ENCODE data around the gene PIK3IP1. TPM values are rescaled to one million over a fixed set of nuclear protein-coding genes. Genes with fewer than 3 reads are reported as not detected.
A peak's percentile ranks its signal among the peaks of the same experiment; 100 is the strongest.

PIK3IP1 gene
- total and polyA plus RNA-seq, 3 donors from 2014 or later = 42.4 to 89.2 (median 65.9) TPM

DNA sequence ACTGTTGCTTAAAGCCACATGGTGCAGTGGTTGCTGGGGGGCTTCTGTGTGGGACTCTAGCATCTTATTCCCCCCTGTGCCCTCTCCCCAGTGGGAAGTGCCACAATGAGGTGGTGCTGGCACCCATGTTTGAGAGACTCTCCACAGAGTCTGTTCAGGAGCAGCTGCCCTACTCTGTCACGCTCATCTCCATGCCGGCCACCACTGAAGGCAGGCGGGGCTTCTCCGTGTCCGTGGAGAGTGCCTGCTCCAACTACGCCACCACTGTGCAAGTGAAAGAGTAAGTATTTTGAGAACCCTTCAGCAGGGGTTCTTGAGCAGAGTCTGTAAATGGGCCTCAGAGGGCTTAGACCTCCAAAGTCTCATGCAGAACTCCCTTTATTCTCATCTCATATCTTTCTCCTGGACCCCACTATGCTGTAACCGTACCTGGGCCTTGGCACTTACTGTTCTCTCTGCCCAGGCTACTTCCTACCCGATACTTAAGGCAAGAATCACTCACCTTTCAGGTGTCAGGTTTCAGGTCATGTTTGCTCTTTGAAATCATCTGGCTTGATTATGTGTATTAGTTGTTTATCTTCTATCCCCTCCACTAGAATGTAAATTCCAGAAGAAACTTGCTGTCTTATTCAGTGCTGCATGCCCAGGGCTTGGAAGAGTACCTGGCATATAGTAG is 32.4 kb downstream of the PIK3IP1 start:
- WGBS, 2 donors = 94 to 96% methylated on average over 8 of the region's 8 CpGs
- Histone ChIP-seq H3K27ac (no peak overlapping the region), H3K9me3 (no peaks in the 10 kb centered on the region), H3K36me3 (ENCODE audit: low read depth, missing control alignments) (no peaks in the 10 kb centered on the region), H3K4me1 (no peaks in the 10 kb centered on the region), H3K27me3 (no peaks in the 10 kb centered on the region), H3K4me3 (no peak overlapping the region)
- DNase-seq = no peak
- intact Hi-C loops (cut with DNase I; ENCODE audit: low total_unique reads) = no loop called here
- TF ChIP-seq CTCF (IDR thresholded peaks at IDR 0.05) (no peak), POLR2A (IDR thresholded peaks at IDR 0.05) (no peak)

DNA sequence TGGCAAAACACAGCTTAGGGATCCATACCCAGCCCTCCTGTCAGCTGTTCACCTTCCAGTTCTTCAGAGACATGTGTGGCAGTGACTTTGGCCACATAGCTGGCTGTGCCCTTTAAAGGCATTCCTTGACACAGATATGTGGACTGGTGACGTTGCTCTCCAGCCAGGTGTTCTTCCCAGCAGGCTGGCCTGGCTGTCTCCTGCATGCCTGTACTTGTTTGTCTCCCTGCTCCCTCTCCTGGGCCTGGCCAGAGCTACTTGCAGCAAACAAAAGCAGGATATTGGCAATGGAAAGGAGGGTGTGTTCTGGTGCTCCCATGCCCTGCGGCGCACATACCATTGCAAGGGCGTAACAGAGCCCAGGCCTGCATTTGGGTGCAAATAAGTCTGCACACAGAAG is 38.3 kb downstream of the PIK3IP1 start:
- Histone ChIP-seq H3K27me3 (no peaks in the 10 kb centered on the region), H3K4me1 (peaks cover 20% of the 10 kb centered on the region), H3K9me3 (no peaks in the 10 kb centered on the region), H3K27ac (no peak overlapping the region), H3K4me3 (no peak overlapping the region), H3K36me3 (ENCODE audit: low read depth, missing control alignments) (no peaks in the 10 kb centered on the region)
- intact Hi-C loops (cut with DNase I; ENCODE audit: low total_unique reads) = no loop called here
- TF ChIP-seq CTCF (IDR thresholded peaks at IDR 0.05) = no peak
- no peak for TF ChIP-seq POLR2A (IDR thresholded peaks at IDR 0.05)
- no peak for DNase-seq
- WGBS, 2 donors = 78 to 84% methylated on average over 4 of the region's 4 CpGs

DNA sequence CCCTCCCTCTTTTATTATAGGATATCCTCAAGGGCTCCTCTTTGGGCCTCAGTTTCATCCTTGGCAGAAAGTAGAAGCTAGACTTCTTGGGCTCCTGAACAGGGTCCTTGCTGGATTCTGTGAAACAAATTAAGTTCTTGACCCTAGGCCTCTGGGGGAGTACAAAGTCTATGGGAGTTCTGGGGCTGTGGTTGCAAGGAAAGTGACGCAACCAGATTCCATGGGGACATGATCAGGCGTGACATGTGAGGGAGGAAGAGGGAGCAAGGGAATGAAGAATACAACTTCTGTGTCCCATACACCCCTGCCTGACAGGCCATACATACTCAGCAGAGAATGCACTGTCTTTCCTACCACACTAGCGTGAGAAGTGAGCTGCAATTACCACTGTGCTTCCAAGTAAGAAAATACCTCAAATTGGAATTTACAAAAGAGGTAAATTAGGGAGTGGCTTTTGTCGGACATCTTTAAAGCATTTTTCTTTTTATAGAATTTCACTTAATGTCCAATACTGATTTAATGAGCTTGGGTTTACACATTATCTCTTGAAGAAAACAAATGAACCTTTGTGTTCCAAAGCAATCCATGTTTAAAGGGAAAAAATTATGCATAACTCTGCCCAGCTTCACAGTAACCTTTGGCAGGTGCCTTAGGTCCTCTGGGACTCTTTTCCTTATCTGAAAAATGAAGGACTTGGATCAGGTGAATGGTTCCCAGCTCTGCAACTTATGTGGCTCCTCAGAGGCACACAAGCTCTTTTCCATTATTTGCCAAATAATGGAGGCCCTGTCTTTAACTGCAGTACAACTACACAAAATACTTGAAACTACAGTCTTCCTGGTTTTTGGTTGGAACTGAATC is 41.3 kb downstream of the PIK3IP1 start:
- peaks cover 31% of the 10 kb centered on the region for H3K4me1 ChIP-seq
- H3K4me3 ChIP-seq = no peak overlapping the region
- no peaks in the 10 kb centered on the region for H3K27me3 ChIP-seq
- no peak for DNase-seq
- no peaks in the 10 kb centered on the region for H3K9me3 ChIP-seq
- intact Hi-C loops (cut with DNase I; ENCODE audit: low total_unique reads) = no loop called here
- no peak overlapping the region for H3K27ac ChIP-seq
- no peaks in the 10 kb centered on the region for H3K36me3 ChIP-seq (ENCODE audit: low read depth, missing control alignments)
- TF ChIP-seq POLR2A (IDR thresholded peaks at IDR 0.05) (no peak), CTCF (IDR thresholded peaks at IDR 0.05) (no peak)
- 70 to 74% methylated on average over 4 of the region's 4 CpGs for WGBS, 2 donors

DNA sequence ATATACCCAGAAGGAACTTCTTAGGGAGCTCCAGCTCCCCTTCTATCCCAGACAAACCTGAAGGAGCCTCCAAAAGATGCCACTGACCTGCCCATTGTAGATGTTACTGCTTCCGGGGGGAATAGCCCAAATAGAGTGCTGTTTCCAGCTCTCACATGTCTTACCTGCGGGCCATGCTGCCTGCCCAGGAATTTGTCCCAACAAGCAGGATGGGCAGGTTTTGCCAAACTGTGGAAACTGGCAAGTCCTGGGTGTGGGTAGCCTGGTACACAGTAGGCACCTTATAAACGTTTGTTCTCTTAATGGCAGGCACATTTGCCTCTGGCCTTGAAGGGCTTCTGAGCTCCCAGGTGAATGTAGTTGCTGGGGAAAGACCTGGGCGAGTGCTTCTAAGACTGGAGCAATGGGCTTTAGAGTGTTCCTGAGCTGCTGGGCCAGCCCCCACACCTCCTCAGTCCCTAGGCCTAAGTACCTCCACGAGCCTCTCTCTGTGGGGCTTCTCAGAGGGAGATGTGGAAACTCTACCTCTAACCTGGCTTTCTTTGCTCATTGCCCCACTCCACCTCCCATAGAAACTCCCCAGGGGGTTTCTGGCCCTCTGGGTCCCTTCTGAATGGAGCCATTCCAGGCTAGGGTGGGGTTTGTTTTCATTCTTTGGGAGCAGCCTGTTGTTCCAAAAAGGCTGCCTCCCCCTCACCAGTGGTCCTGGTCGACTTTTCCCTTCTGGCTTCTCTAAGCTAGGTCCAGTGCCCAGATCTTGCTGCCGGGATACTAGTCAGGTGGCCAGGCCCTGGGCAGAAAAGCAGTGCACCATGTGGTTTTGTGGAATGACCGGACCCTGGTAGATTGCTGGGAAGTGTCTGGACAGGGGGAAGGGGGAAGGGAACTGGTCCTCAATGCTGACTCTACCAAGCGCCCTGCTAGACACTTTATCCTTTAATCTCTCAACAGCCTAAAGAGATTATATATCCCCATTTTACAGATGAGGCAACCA is 43.0 kb downstream of the PIK3IP1 start:
- no peak for DNase-seq
- WGBS, 2 donors = 56 to 58% methylated on average over 8 to 9 of the region's 9 CpGs
- Histone ChIP-seq H3K27me3 (no peaks in the 10 kb centered on the region), H3K36me3 (ENCODE audit: low read depth, missing control alignments) (no peaks in the 10 kb centered on the region), H3K4me3 (peak overlapping the region in 1 of 2 donors; percentile 64), H3K27ac (peak overlapping the region; percentile 10 to 15), H3K4me1 (peaks cover 31% of the 10 kb centered on the region), H3K9me3 (no peaks in the 10 kb centered on the region)
- TF ChIP-seq POLR2A (IDR thresholded peaks at IDR 0.05) (no peak), CTCF (IDR thresholded peaks at IDR 0.05) (no peak)
- intact Hi-C loops (cut with DNase I; ENCODE audit: low total_unique reads) = no loop called here
